Measurements from ENCODE around the gene SLC17A9. TPM values are rescaled to one million over a fixed set of nuclear protein-coding genes. Genes with fewer than 3 reads are reported as not detected.
A peak's percentile ranks its signal among the peaks of the same experiment; 100 is the strongest.

Gene SLC17A9
- total and polyA plus RNA-seq, 2 experiments from 2014 or later: 11.1 to 23.2 TPM

DNA sequence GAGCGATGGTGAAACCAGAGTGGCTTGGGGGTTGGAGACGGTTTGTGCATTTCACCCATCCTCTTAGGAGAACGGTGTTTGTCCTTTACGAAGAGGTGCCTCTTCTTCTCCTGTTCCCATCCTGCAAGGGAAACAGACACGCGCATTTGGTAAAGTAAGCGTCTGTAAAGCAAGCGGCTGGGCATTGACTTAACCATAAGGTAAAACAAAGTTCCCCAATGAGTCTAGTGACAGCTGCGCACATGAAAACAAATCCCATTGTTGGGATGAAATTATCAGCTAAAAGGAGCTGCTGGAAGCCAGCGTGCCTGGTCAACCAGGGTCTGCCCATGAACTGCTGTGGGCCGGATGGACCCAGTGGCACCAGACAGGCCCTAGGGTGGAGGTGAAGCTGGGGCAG is 48.4 kb downstream of the SLC17A9 start:
- Histone ChIP-seq H3F3A (ENCODE audit: insufficient read depth) (no peaks in the 10 kb centered on the region), H3K4me1 (ENCODE audit: insufficient read depth) (no peaks in the 10 kb centered on the region), H3K9ac (no peak overlapping the region), H3K27me3 (replicated peaks; ENCODE audit: insufficient read depth) (peaks cover 84% of the 10 kb centered on the region), H3K4me3 (no peak overlapping the region), H2AFZ (no peak overlapping the region), H3K79me2 (ENCODE audit: insufficient read depth) (no peaks in the 10 kb centered on the region), H3K36me3 (ENCODE audit: low read depth) (no peaks in the 10 kb centered on the region), H3K27ac (no peak overlapping the region), H3K9me2 (ENCODE audit: insufficient read depth) (no peaks in the 10 kb centered on the region), H4K20me1 (ENCODE audit: insufficient read depth) (no peaks in the 10 kb centered on the region), H3K9me3 (ENCODE audit: low read depth) (no peaks in the 10 kb centered on the region), H3K4me2 (ENCODE audit: unreplicated experiment) (no peak overlapping the region)
- WGBS, 2 experiments (ENCODE audit: low coverage in 1 of 2, low lambda C conversion rate in 2 of 2, missing lambda C conversion rate in 2 of 2): 9 to 13% methylated on average over 11 of the region's 11 CpGs
- in situ Hi-C loops (cut with MboI): no loop called here
- TF ChIP-seq EZH2phosphoT487 (IDR thresholded peaks at IDR 0.05; ENCODE audit: insufficient read depth, low read depth): no peak
- no peak for TF ChIP-seq EZH2 (IDR thresholded peaks at IDR 0.05; ENCODE audit: insufficient read depth, poor library complexity, severe bottlenecking)
- DNase-seq: no peak

DNA sequence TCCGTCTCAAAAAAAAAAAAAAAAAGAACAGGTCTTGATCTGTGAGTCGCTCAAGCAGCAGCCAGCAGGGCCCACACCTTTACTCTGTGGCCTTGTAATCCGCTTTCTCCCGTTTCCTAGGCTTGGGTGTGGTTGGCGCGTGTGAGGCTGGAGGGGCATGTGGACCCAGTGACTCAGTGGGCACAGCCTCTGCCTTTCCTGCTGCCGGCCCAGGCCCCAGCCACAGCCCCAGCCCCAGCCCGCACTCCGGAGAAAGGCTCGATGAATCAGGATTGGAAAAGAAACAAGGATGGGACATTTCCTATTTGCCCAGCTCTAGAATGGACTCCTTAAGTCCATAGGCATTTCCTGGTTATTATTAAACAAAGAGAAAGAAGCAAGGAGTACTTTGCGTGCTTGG is 50.0 kb downstream of the SLC17A9 start:
- 86 to 91% methylated on average over 10 to 11 of the region's 11 CpGs for WGBS, 2 experiments (ENCODE audit: low coverage in 1 of 2, low lambda C conversion rate in 2 of 2, missing lambda C conversion rate in 2 of 2)
- Histone ChIP-seq H3K9ac (no peak overlapping the region), H3K9me3 (ENCODE audit: low read depth) (no peaks in the 10 kb centered on the region), H3K4me1 (ENCODE audit: insufficient read depth) (no peaks in the 10 kb centered on the region), H3K27me3 (replicated peaks; ENCODE audit: insufficient read depth) (peaks cover 84% of the 10 kb centered on the region), H3K36me3 (ENCODE audit: low read depth) (no peaks in the 10 kb centered on the region), H3K4me2 (ENCODE audit: unreplicated experiment) (no peak overlapping the region), H2AFZ (no peak overlapping the region), H4K20me1 (ENCODE audit: insufficient read depth) (no peaks in the 10 kb centered on the region), H3K79me2 (ENCODE audit: insufficient read depth) (no peaks in the 10 kb centered on the region), H3K4me3 (no peak overlapping the region), H3K27ac (no peak overlapping the region), H3K9me2 (ENCODE audit: insufficient read depth) (no peaks in the 10 kb centered on the region), H3F3A (ENCODE audit: insufficient read depth) (no peaks in the 10 kb centered on the region)
- TF ChIP-seq EZH2 (IDR thresholded peaks at IDR 0.05; ENCODE audit: insufficient read depth, poor library complexity, severe bottlenecking) (no peak), EZH2phosphoT487 (IDR thresholded peaks at IDR 0.05; ENCODE audit: insufficient read depth, low read depth) (no peak)
- DNase-seq: no peak
- in situ Hi-C loops (cut with MboI): no loop called here

DNA sequence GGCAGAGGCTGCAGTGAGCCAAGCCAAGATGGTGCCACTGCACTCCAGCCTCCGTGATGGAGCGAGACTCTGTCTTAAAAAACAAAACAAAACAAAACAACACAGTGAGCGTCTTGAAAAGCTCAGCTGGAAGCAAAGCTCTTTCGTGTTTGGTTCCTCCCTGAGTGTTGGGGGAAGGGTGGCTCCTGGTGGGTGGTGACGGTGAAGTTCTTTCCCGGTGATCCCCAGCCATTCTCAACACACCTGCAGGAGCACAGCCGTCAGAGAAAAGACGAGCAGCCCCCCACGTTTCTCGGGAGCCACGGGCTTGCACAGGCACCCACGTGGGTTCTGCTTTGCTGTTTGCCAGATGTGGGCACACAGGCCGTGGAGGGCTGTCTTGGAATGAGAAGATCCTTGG is 51.0 kb downstream of the SLC17A9 start:
- no peaks in the 10 kb centered on the region for H3K9me2 ChIP-seq (ENCODE audit: insufficient read depth)
- no peaks in the 10 kb centered on the region for H3K36me3 ChIP-seq (ENCODE audit: low read depth)
- H3K4me3 ChIP-seq: no peak overlapping the region
- no peaks in the 10 kb centered on the region for H3K4me1 ChIP-seq (ENCODE audit: insufficient read depth)
- no peak for DNase-seq
- H3K9me3 ChIP-seq (ENCODE audit: low read depth): no peaks in the 10 kb centered on the region
- 11 to 14% methylated on average over 12 to 13 of the region's 13 CpGs for WGBS, 2 experiments (ENCODE audit: low coverage in 1 of 2, low lambda C conversion rate in 2 of 2, missing lambda C conversion rate in 2 of 2)
- H4K20me1 ChIP-seq (ENCODE audit: insufficient read depth): no peaks in the 10 kb centered on the region
- H3F3A ChIP-seq (ENCODE audit: insufficient read depth): no peaks in the 10 kb centered on the region
- no peak overlapping the region for H3K27ac ChIP-seq
- H2AFZ ChIP-seq: no peak overlapping the region
- H3K9ac ChIP-seq: no peak overlapping the region
- in situ Hi-C loops (cut with MboI): no loop called here
- no peaks in the 10 kb centered on the region for H3K79me2 ChIP-seq (ENCODE audit: insufficient read depth)
- no peak overlapping the region for H3K4me2 ChIP-seq (ENCODE audit: unreplicated experiment)
- TF ChIP-seq EZH2 (IDR thresholded peaks at IDR 0.05; ENCODE audit: insufficient read depth, poor library complexity, severe bottlenecking) (no peak), EZH2phosphoT487 (IDR thresholded peaks at IDR 0.05; ENCODE audit: insufficient read depth, low read depth) (no peak)
- peaks cover 88% of the 10 kb centered on the region for H3K27me3 ChIP-seq (replicated peaks; ENCODE audit: insufficient read depth)

DNA sequence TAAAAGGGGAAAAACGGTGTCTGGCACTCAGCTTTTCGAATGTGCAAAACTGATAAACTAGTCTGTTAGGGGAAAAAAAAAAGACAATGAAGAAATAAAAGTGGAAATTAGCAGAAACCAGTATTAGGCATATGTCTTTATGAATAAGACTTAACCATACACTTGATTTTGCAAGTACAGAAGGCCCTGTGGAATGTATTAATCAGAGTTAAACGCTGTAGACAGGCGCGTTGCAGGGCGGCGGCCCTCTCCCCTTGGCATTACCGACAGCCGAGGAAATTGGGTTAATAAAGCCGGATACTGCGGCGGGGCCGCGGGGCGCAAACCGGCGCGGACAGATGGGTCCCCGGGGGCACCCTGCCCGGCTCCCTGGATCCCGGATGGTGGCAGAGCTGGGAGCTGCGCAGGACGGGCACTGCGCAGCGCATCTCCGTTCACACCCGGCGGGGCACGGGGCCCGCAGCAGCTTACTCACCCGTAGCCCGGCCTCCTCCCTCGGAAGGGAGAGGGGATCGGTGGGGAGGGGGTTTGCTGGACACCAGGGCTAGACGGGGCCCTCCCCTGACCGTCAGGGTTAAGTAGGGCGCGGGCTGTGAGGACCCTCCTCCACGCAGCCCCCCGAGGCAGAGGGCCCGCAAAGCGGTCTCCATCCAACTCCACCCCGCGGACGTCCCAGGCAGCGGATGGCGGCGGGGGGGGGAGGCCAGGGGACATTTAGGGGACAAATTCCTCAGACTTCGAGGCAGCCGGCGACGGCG is 52.3 kb downstream of the SLC17A9 start:
- H3F3A ChIP-seq (ENCODE audit: insufficient read depth): no peaks in the 10 kb centered on the region
- TF ChIP-seq EZH2 (IDR thresholded peaks at IDR 0.05; ENCODE audit: insufficient read depth, poor library complexity, severe bottlenecking) (peak; percentile 46), EZH2phosphoT487 (IDR thresholded peaks at IDR 0.05; ENCODE audit: insufficient read depth, low read depth) (peak; percentile 51; the same call in 1 of the 2 replicates)
- no peaks in the 10 kb centered on the region for H3K79me2 ChIP-seq (ENCODE audit: insufficient read depth)
- no peaks in the 10 kb centered on the region for H3K36me3 ChIP-seq (ENCODE audit: low read depth)
- no peaks in the 10 kb centered on the region for H4K20me1 ChIP-seq (ENCODE audit: insufficient read depth)
- H3K27ac ChIP-seq: no peak overlapping the region
- WGBS, 2 experiments (ENCODE audit: low coverage in 1 of 2, low lambda C conversion rate in 2 of 2, missing lambda C conversion rate in 2 of 2): 9 to 10% methylated on average over 43 to 51 of the region's 53 CpGs
- H3K27me3 ChIP-seq (replicated peaks; ENCODE audit: insufficient read depth): peaks cover 81% of the 10 kb centered on the region
- peak; percentile 37 for DNase-seq
- in situ Hi-C loops (cut with MboI): no loop called here
- H3K4me1 ChIP-seq (ENCODE audit: insufficient read depth): no peaks in the 10 kb centered on the region
- H3K4me3 ChIP-seq: no peak overlapping the region
- H2AFZ ChIP-seq: no peak overlapping the region
- H3K9me2 ChIP-seq (ENCODE audit: insufficient read depth): no peaks in the 10 kb centered on the region
- no peaks in the 10 kb centered on the region for H3K9me3 ChIP-seq (ENCODE audit: low read depth)
- H3K9ac ChIP-seq: no peak overlapping the region
- no peak overlapping the region for H3K4me2 ChIP-seq (ENCODE audit: unreplicated experiment)
